ENCODE data around the gene RPL31.

DNA sequence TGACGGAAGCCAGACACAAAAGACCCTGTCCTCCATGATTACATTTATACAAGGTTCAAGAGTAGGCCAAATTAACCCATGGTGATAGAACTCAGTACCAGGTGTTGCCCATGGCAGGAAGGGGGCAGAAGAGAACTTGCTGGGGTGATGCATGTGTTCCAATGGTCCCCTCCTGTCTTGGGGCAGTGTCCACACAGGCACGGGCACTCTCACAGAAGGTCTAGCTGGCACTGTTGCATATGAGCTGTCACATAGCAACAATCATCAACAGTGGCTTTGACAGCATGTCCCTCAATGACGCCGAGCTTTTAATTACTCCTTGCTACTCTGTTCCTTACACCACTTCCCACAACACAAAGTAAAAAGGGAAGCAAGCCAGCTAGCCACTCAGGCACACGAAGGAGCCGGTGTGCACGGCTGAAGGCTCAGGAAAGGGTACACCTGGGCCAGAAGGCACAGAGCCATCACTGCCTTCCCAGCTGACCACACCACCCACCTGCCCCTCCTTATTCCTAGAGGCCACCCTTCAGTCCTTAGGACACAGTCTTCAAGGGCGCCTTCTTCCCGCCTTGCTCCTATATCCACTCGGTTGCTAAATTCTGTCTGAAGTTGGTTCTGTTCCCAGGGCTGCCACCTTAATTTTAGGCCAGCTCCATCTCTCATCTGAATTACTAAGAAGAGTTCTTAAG is 28.9 kb downstream of the RPL31 start:
- TF ChIP-seq, protein P1, sequence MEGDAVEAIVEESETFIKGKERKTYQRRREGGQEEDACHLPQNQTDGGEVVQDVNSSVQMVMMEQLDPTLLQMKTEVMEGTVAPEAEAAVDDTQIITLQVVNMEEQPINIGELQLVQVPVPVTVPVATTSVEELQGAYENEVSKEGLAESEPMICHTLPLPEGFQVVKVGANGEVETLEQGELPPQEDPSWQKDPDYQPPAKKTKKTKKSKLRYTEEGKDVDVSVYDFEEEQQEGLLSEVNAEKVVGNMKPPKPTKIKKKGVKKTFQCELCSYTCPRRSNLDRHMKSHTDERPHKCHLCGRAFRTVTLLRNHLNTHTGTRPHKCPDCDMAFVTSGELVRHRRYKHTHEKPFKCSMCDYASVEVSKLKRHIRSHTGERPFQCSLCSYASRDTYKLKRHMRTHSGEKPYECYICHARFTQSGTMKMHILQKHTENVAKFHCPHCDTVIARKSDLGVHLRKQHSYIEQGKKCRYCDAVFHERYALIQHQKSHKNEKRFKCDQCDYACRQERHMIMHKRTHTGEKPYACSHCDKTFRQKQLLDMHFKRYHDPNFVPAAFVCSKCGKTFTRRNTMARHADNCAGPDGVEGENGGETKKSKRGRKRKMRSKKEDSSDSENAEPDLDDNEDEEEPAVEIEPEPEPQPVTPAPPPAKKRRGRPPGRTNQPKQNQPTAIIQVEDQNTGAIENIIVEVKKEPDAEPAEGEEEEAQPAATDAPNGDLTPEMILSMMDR (IDR thresholded peaks at IDR 0.05) = no peak
- TF ChIP-seq EP300 (IDR thresholded peaks at IDR 0.05) = no peak
